ENCODE data around the gene ZNF385B.

ZNF385B gene

GRCh38 chr2:179729966-179730365 is 131.4 kb downstream of the ZNF385B start:
- no peak for DNase-seq

- no peak for DNase-seq
These were observed 134.8 kb downstream of the ZNF385B start for GRCh38 chr2:179726461-179727180.

- DNase-seq = no peak
These were observed 137.0 kb downstream of the ZNF385B start for GRCh38 chr2:179724403-179724802.

- no peak for DNase-seq
These were observed 141.1 kb downstream of the ZNF385B start for GRCh38 chr2:179720173-179720772.

- DNase-seq = no peak
These were observed 145.5 kb downstream of the ZNF385B start for GRCh38 chr2:179715871-179716270.

GRCh38 chr2:179715196-179715595 is 146.2 kb downstream of the ZNF385B start:
- no peak for DNase-seq

- no peak for DNase-seq
These were observed 148.6 kb downstream of the ZNF385B start for GRCh38 chr2:179712825-179713224.

GRCh38 chr2:179711375-179711774 is 150.0 kb downstream of the ZNF385B start:
- DNase-seq = no peak

- no peak for DNase-seq
These were observed 157.7 kb downstream of the ZNF385B start for GRCh38 chr2:179703702-179704101.

- no peak for DNase-seq
These were observed 158.5 kb downstream of the ZNF385B start for GRCh38 chr2:179702912-179703311.

GRCh38 chr2:179701524-179702110 is 159.8 kb downstream of the ZNF385B start:
- no peak for DNase-seq

- no peak for DNase-seq
These were observed 165.9 kb downstream of the ZNF385B start for GRCh38 chr2:179695486-179695885.

GRCh38 chr2:179694963-179695362 is 166.4 kb downstream of the ZNF385B start:
- DNase-seq = no peak

GRCh38 chr2:179692610-179693009 is 168.8 kb downstream of the ZNF385B start:
- no peak for DNase-seq

- DNase-seq = no peak
These were observed 169.4 kb downstream of the ZNF385B start for GRCh38 chr2:179692043-179692442.

GRCh38 chr2:179691235-179691634 is 170.2 kb downstream of the ZNF385B start:
- DNase-seq = no peak

GRCh38 chr2:179686718-179687342 is 174.6 kb downstream of the ZNF385B start:
- no peak for DNase-seq

GRCh38 chr2:179686069-179686468 is 175.3 kb downstream of the ZNF385B start:
- no peak for DNase-seq

GRCh38 chr2:179685146-179685545 is 176.3 kb downstream of the ZNF385B start:
- no peak for DNase-seq

GRCh38 chr2:179682756-179683155 is 178.7 kb downstream of the ZNF385B start:
- no peak for DNase-seq

- no peak for DNase-seq
These were observed 183.5 kb downstream of the ZNF385B start for GRCh38 chr2:179677746-179678505.

- no peak for DNase-seq
These were observed 184.2 kb downstream of the ZNF385B start for GRCh38 chr2:179677077-179677688.

GRCh38 chr2:179675435-179675834 is 186.0 kb downstream of the ZNF385B start:
- no peak for DNase-seq

All from left hindlimb (tissue), 1 donor.